ENCODE results near the gene SOBP.

The SOBP gene

GRCh38 chr6:107589934-107590333, 100.0 kb downstream of the SOBP start:
- Histone ChIP-seq H3K4me1 (ENCODE audit: control insufficient read depth, insufficient read depth, low read length) (no peaks in the 10 kb centered on the region), H3K27ac (ENCODE audit: low read depth, low read length) (no peak overlapping the region), H3K27me3 (ENCODE audit: control insufficient read depth, insufficient read depth, low read length) (no peaks in the 10 kb centered on the region), H3K36me3 (ENCODE audit: control insufficient read depth, insufficient read depth, low read length) (no peaks in the 10 kb centered on the region), H3K4me3 (ENCODE audit: low read length) (no peak overlapping the region), H3K9ac (ENCODE audit: low read length) (no peak overlapping the region)

- H3K27ac ChIP-seq (ENCODE audit: low read depth, low read length), result no peak overlapping the region
- H3K4me1 ChIP-seq (ENCODE audit: control insufficient read depth, insufficient read depth, low read length), result no peaks in the 10 kb centered on the region
- H3K4me3 ChIP-seq (ENCODE audit: low read length), result no peak overlapping the region
- no peak overlapping the region for H3K9ac ChIP-seq (ENCODE audit: low read length)
- no peaks in the 10 kb centered on the region for H3K27me3 ChIP-seq (ENCODE audit: control insufficient read depth, insufficient read depth, low read length)
- no peaks in the 10 kb centered on the region for H3K36me3 ChIP-seq (ENCODE audit: control insufficient read depth, insufficient read depth, low read length)
Observed at GRCh38 chr6:107590378-107590777, 100.5 kb downstream of the SOBP start.

DNA sequence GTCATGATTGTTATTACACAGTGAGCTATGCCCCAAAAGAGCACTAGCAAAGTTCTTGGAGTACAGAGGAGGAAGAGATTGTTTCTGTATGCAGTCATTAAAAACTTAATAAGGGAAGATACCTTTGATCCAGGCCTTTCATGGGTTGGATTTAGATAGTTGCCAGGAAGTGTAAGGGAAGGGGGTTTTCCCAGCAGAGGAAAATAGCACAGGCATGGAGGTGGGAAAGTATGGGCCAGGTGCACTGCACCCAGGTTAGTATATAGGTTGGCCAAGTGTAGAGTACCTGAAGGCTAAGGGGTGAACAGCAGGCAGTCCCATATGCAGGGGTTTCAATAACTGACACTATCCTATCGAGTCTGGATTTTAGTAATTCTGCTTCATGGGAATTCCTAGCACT, 101.4 kb downstream of the SOBP start:
- Histone ChIP-seq H3K4me1 (ENCODE audit: control insufficient read depth, insufficient read depth, low read length) (no peaks in the 10 kb centered on the region), H3K27me3 (ENCODE audit: control insufficient read depth, insufficient read depth, low read length) (no peaks in the 10 kb centered on the region), H3K27ac (ENCODE audit: low read depth, low read length) (no peak overlapping the region), H3K9ac (ENCODE audit: low read length) (no peak overlapping the region), H3K4me3 (ENCODE audit: low read length) (no peak overlapping the region), H3K36me3 (ENCODE audit: control insufficient read depth, insufficient read depth, low read length) (no peaks in the 10 kb centered on the region)

GRCh38 chr6:107592806-107593205, 102.9 kb downstream of the SOBP start:
- Histone ChIP-seq H3K9ac (ENCODE audit: low read length) (no peak overlapping the region), H3K4me1 (ENCODE audit: control insufficient read depth, insufficient read depth, low read length) (no peaks in the 10 kb centered on the region), H3K27me3 (ENCODE audit: control insufficient read depth, insufficient read depth, low read length) (no peaks in the 10 kb centered on the region), H3K4me3 (ENCODE audit: low read length) (no peak overlapping the region), H3K27ac (ENCODE audit: low read depth, low read length) (no peak overlapping the region), H3K36me3 (ENCODE audit: control insufficient read depth, insufficient read depth, low read length) (no peaks in the 10 kb centered on the region)

- no peaks in the 10 kb centered on the region for H3K36me3 ChIP-seq (ENCODE audit: control insufficient read depth, insufficient read depth, low read length)
- no peak overlapping the region for H3K9ac ChIP-seq (ENCODE audit: low read length)
- no peak overlapping the region for H3K27ac ChIP-seq (ENCODE audit: low read depth, low read length)
- no peaks in the 10 kb centered on the region for H3K27me3 ChIP-seq (ENCODE audit: control insufficient read depth, insufficient read depth, low read length)
- no peaks in the 10 kb centered on the region for H3K4me1 ChIP-seq (ENCODE audit: control insufficient read depth, insufficient read depth, low read length)
- H3K4me3 ChIP-seq (ENCODE audit: low read length), result no peak overlapping the region
Observed at GRCh38 chr6:107594736-107595135, 104.8 kb downstream of the SOBP start.

GRCh38 chr6:107598091-107598490, 108.2 kb downstream of the SOBP start:
- Histone ChIP-seq H3K27ac (ENCODE audit: low read depth, low read length) (no peak overlapping the region), H3K4me3 (ENCODE audit: low read length) (no peak overlapping the region), H3K36me3 (ENCODE audit: control insufficient read depth, insufficient read depth, low read length) (no peaks in the 10 kb centered on the region), H3K4me1 (ENCODE audit: control insufficient read depth, insufficient read depth, low read length) (no peaks in the 10 kb centered on the region), H3K9ac (ENCODE audit: low read length) (no peak overlapping the region), H3K27me3 (ENCODE audit: control insufficient read depth, insufficient read depth, low read length) (no peaks in the 10 kb centered on the region)

DNA sequence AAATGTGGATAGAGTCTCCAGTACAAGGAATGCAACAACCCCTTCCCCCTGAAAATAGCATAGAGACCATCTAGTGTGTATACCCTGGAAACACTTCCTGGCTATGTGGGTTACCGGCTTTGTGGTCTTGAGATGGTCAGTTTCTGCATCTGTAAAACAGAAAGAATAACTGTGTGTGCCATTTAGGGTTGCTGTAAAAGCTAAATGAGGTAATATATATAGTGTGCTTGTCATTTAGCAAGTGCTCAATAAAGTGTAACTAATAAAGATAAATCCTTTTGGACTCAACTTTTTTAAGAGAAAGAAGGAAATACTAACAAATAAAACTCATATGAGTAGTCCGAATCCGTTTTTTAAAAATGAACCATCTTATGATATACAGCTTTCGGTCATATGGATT, 109.1 kb downstream of the SOBP start:
- no peaks in the 10 kb centered on the region for H3K36me3 ChIP-seq (ENCODE audit: control insufficient read depth, insufficient read depth, low read length)
- no peaks in the 10 kb centered on the region for H3K4me1 ChIP-seq (ENCODE audit: control insufficient read depth, insufficient read depth, low read length)
- no peaks in the 10 kb centered on the region for H3K27me3 ChIP-seq (ENCODE audit: control insufficient read depth, insufficient read depth, low read length)
- no peak overlapping the region for H3K9ac ChIP-seq (ENCODE audit: low read length)
- H3K4me3 ChIP-seq (ENCODE audit: low read length), result no peak overlapping the region
- H3K27ac ChIP-seq (ENCODE audit: low read depth, low read length), result no peak overlapping the region

- Histone ChIP-seq H3K27me3 (ENCODE audit: control insufficient read depth, insufficient read depth, low read length) (no peaks in the 10 kb centered on the region), H3K27ac (ENCODE audit: low read depth, low read length) (no peak overlapping the region), H3K36me3 (ENCODE audit: control insufficient read depth, insufficient read depth, low read length) (no peaks in the 10 kb centered on the region), H3K4me3 (ENCODE audit: low read length) (no peak overlapping the region), H3K4me1 (ENCODE audit: control insufficient read depth, insufficient read depth, low read length) (no peaks in the 10 kb centered on the region), H3K9ac (ENCODE audit: low read length) (no peak overlapping the region)
Observed at GRCh38 chr6:107600121-107600520, 110.2 kb downstream of the SOBP start.

- H3K27me3 ChIP-seq (ENCODE audit: control insufficient read depth, insufficient read depth, low read length), result no peaks in the 10 kb centered on the region
- H3K4me3 ChIP-seq (ENCODE audit: low read length), result no peak overlapping the region
- H3K4me1 ChIP-seq (ENCODE audit: control insufficient read depth, insufficient read depth, low read length), result no peaks in the 10 kb centered on the region
- no peak overlapping the region for H3K9ac ChIP-seq (ENCODE audit: low read length)
- no peaks in the 10 kb centered on the region for H3K36me3 ChIP-seq (ENCODE audit: control insufficient read depth, insufficient read depth, low read length)
- H3K27ac ChIP-seq (ENCODE audit: low read depth, low read length), result no peak overlapping the region
Observed at GRCh38 chr6:107600936-107601335, 111.0 kb downstream of the SOBP start.

DNA sequence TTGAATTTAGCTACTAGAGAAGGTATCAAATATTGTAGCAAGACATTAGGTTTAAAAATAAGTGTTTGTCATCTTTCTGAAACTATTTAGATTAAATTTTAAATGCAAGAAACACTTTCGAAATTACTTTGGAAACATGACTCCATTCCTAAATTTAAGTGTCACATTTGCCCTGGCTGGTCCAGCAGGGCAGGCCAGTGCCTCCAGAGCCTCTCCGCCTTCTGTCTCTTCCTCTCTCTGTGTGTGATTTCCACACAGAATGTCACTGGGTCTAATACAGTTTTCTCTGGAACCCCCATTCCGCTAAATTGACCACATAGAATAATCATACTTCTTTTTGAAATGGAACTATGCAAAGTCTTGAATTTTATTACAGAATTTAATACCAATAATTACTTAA, 111.5 kb downstream of the SOBP start:
- Histone ChIP-seq H3K4me3 (ENCODE audit: low read length) (no peak overlapping the region), H3K9ac (ENCODE audit: low read length) (no peak overlapping the region), H3K36me3 (ENCODE audit: control insufficient read depth, insufficient read depth, low read length) (no peaks in the 10 kb centered on the region), H3K27ac (ENCODE audit: low read depth, low read length) (no peak overlapping the region), H3K27me3 (ENCODE audit: control insufficient read depth, insufficient read depth, low read length) (no peaks in the 10 kb centered on the region), H3K4me1 (ENCODE audit: control insufficient read depth, insufficient read depth, low read length) (peaks cover 1% of the 10 kb centered on the region)

- H3K27ac ChIP-seq (ENCODE audit: low read depth, low read length), result no peak overlapping the region
- no peaks in the 10 kb centered on the region for H3K36me3 ChIP-seq (ENCODE audit: control insufficient read depth, insufficient read depth, low read length)
- H3K4me1 ChIP-seq (ENCODE audit: control insufficient read depth, insufficient read depth, low read length), result peaks cover 2% of the 10 kb centered on the region
- H3K4me3 ChIP-seq (ENCODE audit: low read length), result no peak overlapping the region
- H3K27me3 ChIP-seq (ENCODE audit: control insufficient read depth, insufficient read depth, low read length), result no peaks in the 10 kb centered on the region
- no peak overlapping the region for H3K9ac ChIP-seq (ENCODE audit: low read length)
Observed at GRCh38 chr6:107602321-107603005, 112.5 kb downstream of the SOBP start.

GRCh38 chr6:107603006-107603370, 113.1 kb downstream of the SOBP start:
- Histone ChIP-seq H3K4me3 (ENCODE audit: low read length) (no peak overlapping the region), H3K27me3 (ENCODE audit: control insufficient read depth, insufficient read depth, low read length) (no peaks in the 10 kb centered on the region), H3K9ac (ENCODE audit: low read length) (no peak overlapping the region), H3K4me1 (ENCODE audit: control insufficient read depth, insufficient read depth, low read length) (peaks cover 2% of the 10 kb centered on the region), H3K36me3 (ENCODE audit: control insufficient read depth, insufficient read depth, low read length) (no peaks in the 10 kb centered on the region), H3K27ac (ENCODE audit: low read depth, low read length) (no peak overlapping the region)

DNA sequence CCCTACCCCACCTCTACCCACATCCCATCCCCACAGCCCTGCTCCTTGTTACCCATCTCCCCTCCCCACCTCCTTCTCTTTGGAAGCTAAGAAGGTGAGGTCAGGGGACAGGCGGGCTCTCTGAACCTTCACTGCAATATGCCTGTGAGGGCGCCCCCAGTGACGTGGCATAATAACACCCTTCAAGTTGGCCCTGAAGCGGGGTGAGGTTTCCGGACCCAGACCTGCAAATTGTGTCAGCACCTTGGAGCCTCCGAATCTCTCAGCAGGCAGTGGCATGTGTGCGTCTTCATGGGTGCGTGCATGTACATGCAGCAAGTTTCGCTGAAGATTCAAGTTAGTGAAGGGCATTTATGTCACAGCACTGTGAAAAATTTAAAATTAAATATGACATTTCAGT, 114.6 kb downstream of the SOBP start:
- Histone ChIP-seq H3K9ac (ENCODE audit: low read length) (no peak overlapping the region), H3K27me3 (ENCODE audit: control insufficient read depth, insufficient read depth, low read length) (no peaks in the 10 kb centered on the region), H3K27ac (ENCODE audit: low read depth, low read length) (no peak overlapping the region), H3K4me1 (ENCODE audit: control insufficient read depth, insufficient read depth, low read length) (peaks cover 2% of the 10 kb centered on the region), H3K36me3 (ENCODE audit: control insufficient read depth, insufficient read depth, low read length) (no peaks in the 10 kb centered on the region), H3K4me3 (ENCODE audit: low read length) (no peak overlapping the region)

All from rectal smooth muscle tissue (tissue), 1 donor.